Naive B cell (primary cell): ENCODE measurements around the gene SWI5. TPM values are rescaled to one million over a fixed set of nuclear protein-coding genes. Genes with fewer than 3 reads are reported as not detected.
"Not testable (repeated sequence)": the region's sequence is repeated elsewhere in the genome, so short reads cannot be mapped to it uniquely, and the experiment has no call there.

Experiments
- ATAC-seq, 2 donors: fragments of 150-1000 bp; cut with Tn5 transposase; 2 replicates each; pipeline ENCODE4 v1.10.0; 2021; ENCODE audit warnings: low read depth in 2 of 2, mild to moderate bottlenecking in 2 of 2, moderate library complexity in 2 of 2
- DNase-seq: peaks from one replicate; pipeline ENCODE4 v3.0.0; 2022
- H3K27ac Mint-ChIP-seq, 6 donors: one replicate each; pipeline ENCODE4 v1.8.0; 2020 to 2022; ENCODE audit warnings: mild to moderate bottlenecking in 6 of 6, mixed read lengths in 6 of 6, moderate library complexity in 5 of 6, inconsistent platforms in 2 of 6
- H3K27me3 Mint-ChIP-seq, 3 donors: one replicate each; pipeline ENCODE4 v1.8.0; 2021 to 2022; ENCODE audit warnings: mixed read lengths in 3 of 3, mild to moderate bottlenecking in 1 of 3
- H3K36me3 Mint-ChIP-seq, 2 donors: one replicate each; pipeline ENCODE4 v1.8.0; 2020 to 2022; ENCODE audit warnings: mixed read lengths in 2 of 2, inconsistent platforms in 1 of 2, mild to moderate bottlenecking in 1 of 2
- H3K4me1 Mint-ChIP-seq, 3 donors: one replicate each; pipeline ENCODE4 v1.8.0; 2020 to 2022; ENCODE audit warnings: mixed read lengths in 3 of 3, inconsistent platforms in 1 of 3, mild to moderate bottlenecking in 1 of 3, moderate library complexity in 1 of 3
- H3K4me3 Mint-ChIP-seq, 8 donors: one replicate each; pipeline ENCODE4 v1.8.0; 2020 to 2022; ENCODE audit warnings: mild to moderate bottlenecking in 8 of 8, mixed read lengths in 8 of 8, moderate library complexity in 8 of 8, inconsistent platforms in 2 of 8
- H3K9me3 Mint-ChIP-seq, 7 donors: one replicate each; pipeline ENCODE4 v1.8.0; 2020 to 2022; ENCODE audit warnings: mixed read lengths in 7 of 7, mild to moderate bottlenecking in 5 of 7, inconsistent platforms in 2 of 7, moderate library complexity in 1 of 7
- polyA plus RNA-seq, 6 donors: library from polyadenylated mRNA; unstranded; fragments of 300-500 nt; fragmentation: Illumina TruSeq; gene quantifications; one replicate each; pipeline ENCODE4 v1.2.3, GENCODE V29; 2021; ENCODE audit warnings: low read depth in 6 of 6

The SWI5 gene
- polyA plus RNA-seq, 6 donors from 2014 or later = 22.6 to 33.7 (median 26.3) TPM

- H3K4me3 Mint-ChIP-seq = peak within 1 kb of the TSS; percentile 86 to 98 (median 97)
- H3K27me3 Mint-ChIP-seq = no peaks in the 10 kb centered on the region
- peak; percentile 62 to 65 for ATAC-seq
- H3K27ac Mint-ChIP-seq = peak within 1 kb of the TSS; percentile 97 to 99 (median 98)
- no peaks in the 10 kb centered on the region for H3K9me3 Mint-ChIP-seq
- no peaks in the 10 kb centered on the region for H3K36me3 Mint-ChIP-seq
- DNase-seq = no peak
- H3K4me1 Mint-ChIP-seq = peaks cover 19 to 38% (median 36%) of the 10 kb centered on the region in 3 donors
These were observed 673 bp upstream of the SWI5 start, which contains the start of gene GOLGA2 for GRCh38 chr9:128275198-128276007. GOLGA2 (minus strand) TSS chr9:128276007; CDS start chr9:128275976, 31 bp downstream.

GRCh38 chr9:128276574-128277270 lies 646 bp downstream of the SWI5 start:
- Mint-ChIP-seq H3K27ac (peak overlapping the region; percentile 37 to 99 (median 98)), H3K36me3 (no peaks in the 10 kb centered on the region), H3K27me3 (no peaks in the 10 kb centered on the region), H3K4me3 (peak overlapping the region; percentile 86 to 98 (median 97)), H3K4me1 (peaks cover 21 to 38% (median 36%) of the 10 kb centered on the region in 3 donors), H3K9me3 (no peaks in the 10 kb centered on the region)
- ATAC-seq (no peak), DNase-seq (no peak)

- H3K9me3 Mint-ChIP-seq, H3K36me3 Mint-ChIP-seq, DNase-seq, ATAC-seq, H3K27me3 Mint-ChIP-seq: not testable (repeated sequence)
- Mint-ChIP-seq H3K27ac (peak overlapping the region in 3 of 6 donors; percentile 61 to 81 (median 80)), H3K4me1 (peaks cover 21 to 32% (median 31%) of the 10 kb centered on the region in 3 donors), H3K4me3 (peak overlapping the region in 4 of 8 donors; percentile 15 to 74 (median 42))
These were observed 3.3 kb downstream of the SWI5 start for GRCh38 chr9:128279088-128280073.

- peaks cover 0 to 6% of the 10 kb centered on the region in 2 donors for H3K36me3 Mint-ChIP-seq
- peak overlapping the region in 1 of 8 donors; percentile 74 for H3K4me3 Mint-ChIP-seq
- H3K9me3 Mint-ChIP-seq = no peaks in the 10 kb centered on the region
- H3K4me1 Mint-ChIP-seq = peaks cover 22 to 30% (median 29%) of the 10 kb centered on the region in 3 donors
- DNase-seq = no peak
- no peak for ATAC-seq
- H3K27me3 Mint-ChIP-seq = no peaks in the 10 kb centered on the region
- no peak overlapping the region for H3K27ac Mint-ChIP-seq
These were observed 4.1 kb downstream of the SWI5 start for GRCh38 chr9:128280084-128280622.

DNA sequence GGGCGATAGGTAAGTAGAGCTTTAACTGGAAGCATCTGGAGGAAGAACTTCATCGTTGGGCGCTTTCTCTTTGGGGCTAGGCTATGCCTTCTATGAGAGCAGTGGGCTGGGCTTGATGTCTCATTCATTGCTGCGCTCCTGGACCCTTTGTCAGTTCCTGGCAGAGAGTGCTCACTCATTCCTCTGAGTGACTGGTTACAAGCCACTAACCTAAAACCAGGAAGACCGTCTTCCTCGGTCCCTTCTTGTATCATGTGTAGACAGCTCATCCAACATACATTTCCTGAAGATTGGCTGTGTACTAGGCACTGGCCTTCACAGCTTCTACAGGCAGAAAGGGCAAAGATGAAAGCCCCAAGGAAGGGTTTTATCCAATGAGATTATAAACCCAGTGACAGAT lies 6.4 kb downstream of the SWI5 start:
- no peak for ATAC-seq
- H3K36me3 Mint-ChIP-seq = peaks cover 0 to 8% of the 10 kb centered on the region in 2 donors
- H3K27me3 Mint-ChIP-seq = no peaks in the 10 kb centered on the region
- DNase-seq = no peak
- no peak overlapping the region for H3K27ac Mint-ChIP-seq
- H3K9me3 Mint-ChIP-seq = no peaks in the 10 kb centered on the region
- no peak overlapping the region for H3K4me3 Mint-ChIP-seq
- peaks cover 13 to 19% (median 17%) of the 10 kb centered on the region in 3 donors for H3K4me1 Mint-ChIP-seq

DNA sequence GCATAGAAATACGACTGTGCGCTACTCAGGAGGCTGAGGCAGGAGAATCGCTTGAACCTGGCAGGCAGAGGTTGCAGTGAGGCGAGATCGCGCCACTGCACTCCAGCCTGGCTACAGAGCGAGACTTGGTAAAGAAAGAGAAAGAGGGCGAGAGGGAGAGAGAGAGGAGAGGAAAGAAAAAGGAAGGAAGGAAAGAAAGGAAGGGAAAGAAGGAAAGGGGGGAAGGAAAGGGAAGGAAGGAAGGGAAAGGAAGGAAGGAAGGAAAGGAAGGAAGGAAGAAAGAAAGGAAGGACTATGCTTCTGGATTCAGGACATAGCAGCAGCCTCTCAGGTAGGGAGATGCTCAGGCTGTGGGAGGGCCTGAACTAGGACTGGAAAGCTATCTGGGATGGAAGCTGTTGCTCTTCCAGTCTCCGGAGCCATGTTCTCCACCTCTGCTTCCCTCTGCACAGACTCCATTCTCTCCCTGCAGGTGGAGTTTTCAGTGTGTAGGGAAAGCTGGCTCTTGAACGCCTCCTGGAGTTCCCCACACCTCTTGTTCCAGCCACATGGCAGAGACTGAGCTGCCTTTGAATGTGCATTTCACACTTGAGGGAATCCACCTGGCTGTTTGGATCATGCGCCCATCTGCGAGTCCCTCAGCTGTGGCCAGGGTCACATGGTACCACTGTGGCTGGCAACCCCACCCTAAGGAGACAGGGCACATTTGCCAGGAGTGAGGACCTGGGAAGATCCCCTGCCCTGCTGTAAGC lies 9.1 kb downstream of the SWI5 start:
- ATAC-seq (peak; percentile 42 to 51), DNase-seq (peak; percentile 5)
- no peaks in the 10 kb centered on the region for H3K9me3 Mint-ChIP-seq
- H3K4me3 Mint-ChIP-seq = no peak overlapping the region
- H3K27ac Mint-ChIP-seq = peak overlapping the region in 3 of 6 donors; percentile 14 to 91 (median 53)
- no peaks in the 10 kb centered on the region for H3K27me3 Mint-ChIP-seq
- peaks cover 0 to 16% of the 10 kb centered on the region in 2 donors for H3K36me3 Mint-ChIP-seq
- H3K4me1 Mint-ChIP-seq = peaks cover 12 to 15% (median 13%) of the 10 kb centered on the region in 3 donors

DNA sequence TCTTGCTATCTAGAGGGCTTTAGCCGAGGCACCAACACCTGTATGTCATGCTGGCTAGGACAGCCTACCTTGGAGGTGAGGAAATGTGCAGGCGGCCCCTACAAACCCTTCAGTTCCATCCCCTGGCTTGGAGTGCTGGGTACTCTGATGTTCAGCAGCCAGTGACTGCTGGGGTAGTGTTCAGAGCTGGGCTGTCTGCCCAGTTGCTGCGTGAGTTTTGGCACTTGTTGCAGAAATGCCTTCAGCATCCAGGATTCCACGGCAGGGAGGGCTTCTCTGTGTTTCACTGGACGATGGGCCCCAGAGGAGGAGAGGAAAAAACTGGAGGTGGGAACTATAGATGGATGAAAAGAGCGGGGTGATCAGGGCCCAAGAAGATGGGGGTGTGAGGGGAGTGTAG lies 10.4 kb downstream of the SWI5 start:
- H3K27ac Mint-ChIP-seq = no peak overlapping the region
- ATAC-seq (no peak), DNase-seq (no peak)
- H3K4me1 Mint-ChIP-seq = peaks cover 10 to 15% (median 11%) of the 10 kb centered on the region in 3 donors
- peaks cover 0 to 16% of the 10 kb centered on the region in 2 donors for H3K36me3 Mint-ChIP-seq
- H3K9me3 Mint-ChIP-seq = no peaks in the 10 kb centered on the region
- H3K27me3 Mint-ChIP-seq = no peaks in the 10 kb centered on the region
- H3K4me3 Mint-ChIP-seq = no peak overlapping the region

DNA sequence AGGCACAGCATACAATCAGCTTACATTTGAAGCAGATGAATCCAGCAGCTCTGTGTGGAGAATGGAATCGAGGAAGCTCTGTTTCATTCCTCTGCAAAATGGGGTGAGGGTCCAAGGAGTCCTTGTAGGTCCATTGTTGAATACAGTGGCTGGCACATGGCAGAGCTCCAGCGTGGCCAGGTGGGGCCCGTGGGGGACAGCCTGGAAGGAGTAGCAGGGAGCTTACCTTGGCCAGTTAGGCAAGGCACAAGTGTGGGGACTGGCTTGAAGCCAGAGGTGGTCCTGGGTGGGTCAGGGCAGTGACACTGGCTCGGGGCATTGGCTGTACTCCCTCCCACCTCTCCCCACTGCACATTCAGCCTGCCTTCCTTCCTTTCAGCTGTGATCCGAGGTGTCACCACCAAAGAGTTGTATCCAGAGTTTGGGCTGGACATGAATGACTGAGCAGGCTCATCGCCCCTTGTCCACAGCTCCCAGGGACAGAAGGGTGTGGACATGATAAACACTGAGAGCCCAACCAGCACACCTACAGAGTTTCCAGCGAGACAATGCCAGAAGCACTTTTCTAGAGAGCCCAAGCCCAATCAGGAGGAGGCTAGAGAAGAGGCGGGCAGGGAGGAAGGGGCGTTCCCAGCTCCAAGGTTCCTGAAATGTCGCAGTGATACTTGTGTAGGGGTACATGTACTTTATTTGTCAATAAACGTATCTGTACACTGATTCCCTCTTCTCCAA lies 12.4 kb downstream of the SWI5 start:
- Mint-ChIP-seq H3K27me3 (no peaks in the 10 kb centered on the region), H3K4me1 (peaks cover 10 to 15% (median 11%) of the 10 kb centered on the region in 3 donors), H3K27ac (peak overlapping the region in 1 of 6 donors; percentile 78), H3K36me3 (peaks cover 0 to 16% of the 10 kb centered on the region in 2 donors), H3K9me3 (no peaks in the 10 kb centered on the region), H3K4me3 (peak overlapping the region in 1 of 8 donors; percentile 11)
- no peak for ATAC-seq
- no peak for DNase-seq

GRCh38 chr9:128292009-128292408 lies 15.9 kb downstream of the SWI5 start:
- DNase-seq = no peak
- Mint-ChIP-seq H3K4me3 (no peak overlapping the region), H3K9me3 (no peaks in the 10 kb centered on the region), H3K4me1 (no peaks in the 10 kb centered on the region), H3K36me3 (peaks cover 0 to 8% of the 10 kb centered on the region in 2 donors), H3K27me3 (no peaks in the 10 kb centered on the region), H3K27ac (no peak overlapping the region)
- no peak for ATAC-seq

- Mint-ChIP-seq H3K27ac (no peak overlapping the region), H3K27me3 (no peaks in the 10 kb centered on the region), H3K4me1 (no peaks in the 10 kb centered on the region), H3K4me3 (no peak overlapping the region), H3K9me3 (no peaks in the 10 kb centered on the region), H3K36me3 (peaks cover 0 to 2% of the 10 kb centered on the region in 2 donors)
- no peak for ATAC-seq
- no peak for DNase-seq
These were observed 17.0 kb downstream of the SWI5 start for GRCh38 chr9:128293091-128293490.

DNA sequence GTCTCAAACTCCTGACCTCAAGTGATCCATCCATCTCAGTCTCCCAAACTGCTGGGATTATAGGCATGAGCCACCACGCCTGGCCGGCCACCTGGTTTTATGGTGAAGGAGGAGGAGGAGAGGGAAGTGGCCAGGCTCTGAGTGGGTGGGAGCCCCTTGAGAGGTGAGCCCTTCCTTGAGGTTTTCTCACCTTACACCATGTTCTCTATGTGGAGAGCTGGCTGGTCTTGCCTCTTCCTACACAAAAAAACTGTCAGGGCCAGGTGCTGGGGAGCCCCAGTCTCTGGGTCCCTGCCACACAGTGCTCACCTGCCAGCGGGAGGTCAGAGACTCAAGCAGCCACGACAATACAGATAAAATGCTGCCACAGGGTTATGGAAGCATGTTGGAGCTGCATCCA lies 18.1 kb downstream of the SWI5 start:
- ATAC-seq = no peak
- Mint-ChIP-seq H3K4me1 (no peaks in the 10 kb centered on the region), H3K27ac (peak overlapping the region in 1 of 6 donors; percentile 85), H3K9me3 (no peaks in the 10 kb centered on the region), H3K27me3 (no peaks in the 10 kb centered on the region), H3K4me3 (no peak overlapping the region), H3K36me3 (no peaks in the 10 kb centered on the region)
- DNase-seq = no peak
